Midbrain (tissue), 1 donor: ENCODE data around the gene ZSWIM8.
"Not testable (repeated sequence)": the region's sequence is repeated elsewhere in the genome, so short reads cannot be mapped to it uniquely, and the experiment has no call there.

ENCODE experiments used
- DNase-seq: peaks from one replicate; lab custom pipeline; 2025; lab: John Stamatoyannopoulos, UW

The ZSWIM8 gene

DNA sequence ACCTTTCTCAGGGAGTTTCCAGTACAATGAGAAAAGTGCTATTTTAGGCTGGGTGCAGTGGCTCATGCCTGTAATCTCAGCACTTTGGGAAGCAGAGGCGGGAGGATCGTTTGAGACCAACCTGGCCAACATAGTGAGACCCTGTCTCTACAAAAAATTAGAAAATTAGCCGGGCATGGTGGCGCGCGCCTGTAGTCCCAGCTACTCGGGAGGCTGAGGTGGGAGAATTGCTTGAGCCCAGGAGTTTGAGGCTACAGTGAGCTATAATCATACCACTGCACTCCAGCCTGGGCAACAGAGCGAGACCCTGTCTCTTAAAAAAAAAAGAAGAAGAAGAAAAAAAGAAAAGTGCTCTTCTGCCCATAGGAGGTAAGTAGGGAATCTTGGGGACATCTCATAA lies 10.6 kb downstream of the ZSWIM8 start:
- not testable (repeated sequence) for DNase-seq

DNA sequence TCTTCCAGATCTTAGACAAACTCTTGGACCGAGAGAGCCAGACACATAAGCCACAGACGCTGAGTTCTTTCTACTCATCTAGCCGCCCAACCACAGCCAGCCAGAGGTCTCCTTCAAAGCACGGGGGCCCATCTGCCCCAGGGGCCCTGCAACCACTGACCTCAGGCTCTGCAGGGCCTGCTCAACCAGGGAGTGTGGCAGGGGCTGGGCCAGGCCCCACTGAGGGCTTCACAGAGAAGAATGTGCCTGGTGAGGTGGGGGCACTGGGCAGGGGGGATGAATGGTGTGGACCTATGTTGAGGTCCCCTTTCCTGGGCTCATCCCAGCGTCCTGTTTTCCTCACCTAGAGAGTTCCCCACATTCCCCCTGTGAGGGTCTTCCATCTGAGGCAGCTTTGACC lies 11.4 kb downstream of the ZSWIM8 start:
- DNase-seq = no peak

DNA sequence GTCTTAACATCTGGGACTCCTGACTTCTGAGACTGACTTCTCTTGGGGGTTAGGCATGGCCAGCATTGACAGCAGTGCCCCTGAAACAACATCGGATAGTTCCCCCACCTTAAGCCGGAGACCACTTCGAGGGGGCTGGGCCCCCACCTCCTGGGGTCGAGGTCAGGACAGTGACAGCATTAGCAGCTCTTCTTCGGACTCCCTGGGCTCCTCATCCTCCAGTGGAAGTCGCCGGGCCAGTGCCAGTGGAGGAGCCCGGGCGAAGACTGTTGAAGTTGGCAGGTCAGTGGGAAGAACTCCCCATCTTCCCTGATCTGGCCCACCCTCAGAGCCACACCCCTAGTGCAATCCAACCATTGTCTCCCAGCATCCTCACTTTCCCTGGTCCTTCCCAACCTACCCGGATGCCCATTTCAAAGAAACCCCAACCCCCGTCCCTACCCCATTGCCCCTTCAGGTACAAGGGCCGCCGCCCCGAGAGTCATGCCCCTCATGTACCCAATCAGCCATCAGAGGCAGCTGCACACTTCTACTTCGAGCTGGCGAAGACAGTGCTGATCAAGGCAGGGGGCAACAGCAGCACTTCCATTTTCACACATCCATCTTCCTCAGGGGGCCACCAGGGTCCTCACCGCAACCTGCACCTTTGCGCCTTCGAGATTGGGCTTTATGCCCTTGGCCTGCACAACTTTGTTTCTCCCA lies 12.1 kb downstream of the ZSWIM8 start:
- no peak for DNase-seq

DNA sequence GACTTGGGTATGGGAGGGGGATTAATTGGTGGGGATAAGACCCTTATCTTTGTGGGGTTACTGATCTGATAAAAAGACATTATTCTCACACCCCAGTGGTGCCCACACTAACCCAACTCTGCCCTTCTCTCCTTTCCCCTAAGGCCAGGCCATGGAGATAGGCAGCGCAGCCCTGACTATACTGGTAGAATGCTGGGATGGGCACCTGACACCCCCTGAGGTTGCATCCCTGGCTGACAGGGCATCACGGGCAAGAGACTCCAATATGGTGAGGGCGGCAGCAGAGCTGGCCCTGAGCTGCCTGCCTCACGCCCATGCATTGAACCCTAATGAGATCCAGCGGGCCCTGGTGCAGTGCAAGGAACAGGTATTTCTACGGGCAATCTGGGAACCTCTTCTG lies 12.7 kb downstream of the ZSWIM8 start:
- no peak for DNase-seq

DNA sequence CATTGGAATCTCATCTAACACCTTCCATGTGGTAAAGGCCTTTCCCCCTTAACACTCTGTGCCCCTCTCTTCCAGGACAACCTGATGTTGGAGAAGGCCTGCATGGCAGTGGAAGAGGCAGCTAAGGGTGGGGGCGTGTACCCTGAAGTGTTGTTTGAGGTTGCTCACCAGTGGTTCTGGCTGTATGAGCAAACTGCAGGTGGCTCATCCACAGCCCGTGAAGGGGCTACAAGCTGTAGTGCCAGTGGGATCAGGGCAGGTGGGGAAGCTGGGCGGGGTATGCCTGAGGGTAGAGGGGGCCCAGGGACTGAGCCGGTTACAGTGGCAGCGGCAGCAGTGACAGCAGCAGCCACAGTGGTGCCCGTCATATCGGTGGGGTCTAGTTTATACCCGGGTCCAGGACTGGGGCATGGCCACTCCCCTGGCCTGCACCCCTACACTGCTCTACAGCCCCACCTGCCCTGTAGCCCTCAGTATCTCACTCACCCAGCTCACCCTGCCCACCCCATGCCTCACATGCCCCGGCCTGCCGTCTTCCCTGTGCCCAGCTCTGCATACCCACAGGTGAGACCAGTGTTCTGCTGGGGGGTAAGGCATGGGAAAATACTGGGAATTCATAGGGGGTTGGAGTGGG lies 13.6 kb downstream of the ZSWIM8 start:
- no peak for DNase-seq

GRCh38 chr10:73799899-73800559 lies 14.6 kb downstream of the ZSWIM8 start:
- DNase-seq = no peak

DNA sequence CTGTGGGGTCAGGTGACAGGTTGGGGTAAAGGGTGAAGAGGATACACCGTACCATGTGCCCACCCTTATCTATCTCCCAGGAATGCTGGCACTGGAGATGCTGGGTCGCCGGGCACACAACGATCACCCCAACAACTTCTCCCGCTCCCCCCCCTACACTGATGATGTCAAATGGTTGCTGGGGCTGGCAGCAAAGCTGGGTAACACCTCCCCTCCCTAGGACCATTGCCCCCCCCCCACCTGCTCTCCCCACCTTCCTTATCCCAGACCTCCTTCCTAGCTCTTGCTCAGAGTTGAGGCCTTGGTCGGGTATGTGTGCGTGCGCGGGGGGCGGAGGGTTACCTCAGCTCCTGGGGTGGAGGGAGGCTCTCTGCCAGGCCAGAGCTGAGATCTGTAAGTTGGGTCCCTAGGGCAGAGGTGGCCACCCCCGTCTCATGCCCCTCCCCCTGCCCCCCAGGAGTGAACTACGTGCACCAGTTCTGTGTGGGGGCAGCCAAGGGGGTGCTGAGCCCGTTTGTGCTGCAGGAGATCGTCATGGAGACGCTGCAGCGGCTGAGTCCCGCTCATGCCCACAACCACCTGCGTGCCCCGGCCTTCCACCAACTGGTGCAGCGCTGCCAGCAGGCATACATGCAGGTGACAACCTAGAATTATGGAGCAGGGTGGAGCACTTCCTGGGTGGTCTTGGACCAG lies 15.3 kb downstream of the ZSWIM8 start:
- DNase-seq = no peak

DNA sequence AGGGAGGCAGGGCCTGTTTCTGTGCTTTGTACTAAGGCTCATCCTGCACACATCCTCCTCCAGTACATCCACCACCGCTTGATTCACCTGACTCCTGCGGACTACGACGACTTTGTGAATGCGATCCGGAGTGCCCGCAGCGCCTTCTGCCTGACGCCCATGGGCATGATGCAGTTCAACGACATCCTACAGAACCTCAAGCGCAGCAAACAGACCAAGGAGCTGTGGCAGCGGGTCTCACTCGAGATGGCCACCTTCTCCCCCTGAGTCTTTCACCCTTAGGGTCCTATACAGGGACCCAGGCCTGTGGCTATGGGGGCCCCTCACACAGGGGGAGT lies 15.8 kb downstream of the ZSWIM8 start:
- DNase-seq = no peak

DNA sequence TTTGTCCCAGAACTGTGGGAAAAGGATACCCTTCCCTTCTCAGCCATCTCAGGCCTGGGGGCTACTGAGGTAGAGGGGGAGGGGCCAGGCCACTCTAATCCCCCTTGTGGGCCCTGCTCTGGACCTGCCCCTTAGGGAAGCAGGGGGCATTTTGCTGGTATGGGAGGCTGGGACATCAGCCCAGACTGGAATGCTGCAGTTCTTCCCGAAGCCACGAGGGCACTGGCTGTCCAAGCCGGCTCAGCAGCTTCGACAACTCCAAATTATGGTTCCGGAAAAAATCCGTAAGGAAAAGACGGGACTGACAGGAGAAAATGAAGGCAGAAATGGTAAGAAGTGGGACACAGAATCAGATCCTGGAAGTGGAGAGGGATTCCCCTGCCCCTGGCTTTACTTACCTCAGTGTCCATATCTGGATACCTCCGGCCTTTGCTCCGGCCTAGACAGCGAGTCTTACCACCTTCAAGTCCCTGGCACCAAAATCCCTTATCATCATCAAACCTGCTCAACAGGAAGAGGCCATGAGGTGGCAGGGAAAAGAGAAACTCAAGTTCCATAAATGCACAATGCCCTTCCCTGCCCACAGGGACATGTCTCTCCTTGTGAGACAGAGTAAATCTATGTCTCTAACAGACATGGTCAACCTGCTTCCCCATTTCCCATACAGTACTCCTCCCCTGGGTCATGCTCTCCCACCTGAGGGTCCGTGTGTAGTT lies 17.0 kb downstream of the ZSWIM8 start:
- no peak for DNase-seq

DNA sequence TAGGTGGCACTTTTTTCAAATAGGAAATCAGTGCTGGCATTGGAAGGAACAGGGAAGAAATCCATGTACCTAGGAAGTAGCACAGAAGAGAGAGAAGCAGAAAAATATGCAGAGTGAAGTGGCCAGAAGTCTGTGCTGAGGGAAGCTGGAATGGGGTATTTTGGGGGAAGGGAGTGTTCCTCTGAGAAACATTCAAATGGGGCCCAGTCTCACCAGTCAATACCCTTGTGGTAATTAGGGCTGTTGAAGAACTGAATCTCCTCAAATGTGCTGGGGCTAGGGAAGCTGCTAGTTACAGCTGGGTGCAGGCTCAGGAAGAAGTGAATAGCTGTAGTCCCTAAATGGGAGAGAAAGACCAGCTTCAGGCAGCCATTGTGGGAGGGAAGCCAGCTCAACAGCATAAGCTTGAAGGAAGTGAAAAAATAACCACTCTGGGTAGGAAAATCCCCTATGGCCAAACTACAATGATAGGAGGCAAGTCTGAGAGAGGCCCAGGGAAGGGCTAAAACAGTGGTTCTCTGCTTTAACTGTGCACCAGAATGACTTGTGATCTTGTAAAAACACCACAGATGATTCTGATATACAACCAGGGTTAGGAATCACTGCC lies 18.4 kb downstream of the ZSWIM8 start:
- DNase-seq = no peak

GRCh38 chr10:73806176-73806950 lies 21.0 kb downstream of the ZSWIM8 start:
- DNase-seq = no peak

GRCh38 chr10:73807471-73807870 lies 22.1 kb downstream of the ZSWIM8 start:
- no peak for DNase-seq

- no peak for DNase-seq
These were observed 22.8 kb downstream of the ZSWIM8 start for GRCh38 chr10:73808021-73808815.

GRCh38 chr10:73809061-73809818 lies 23.8 kb downstream of the ZSWIM8 start:
- no peak for DNase-seq

DNA sequence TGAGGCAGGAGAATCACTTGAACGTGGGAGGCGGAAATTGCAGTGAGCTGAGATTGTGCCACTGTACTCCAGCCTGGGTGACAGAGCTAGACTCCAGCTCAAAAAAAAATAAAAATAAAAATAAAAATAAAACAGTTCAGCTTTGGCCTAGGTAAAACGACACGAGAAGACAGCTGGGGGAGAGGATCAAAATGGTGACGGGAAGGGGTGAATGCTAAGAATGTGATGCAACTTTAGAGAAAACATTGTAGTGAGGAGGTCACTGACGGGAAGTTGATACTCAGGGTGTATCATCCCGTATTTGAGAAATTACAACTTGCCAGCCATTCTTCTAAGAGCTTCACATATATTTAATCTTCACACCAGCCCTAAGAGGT lies 24.9 kb downstream of the ZSWIM8 start:
- DNase-seq = no peak

DNA sequence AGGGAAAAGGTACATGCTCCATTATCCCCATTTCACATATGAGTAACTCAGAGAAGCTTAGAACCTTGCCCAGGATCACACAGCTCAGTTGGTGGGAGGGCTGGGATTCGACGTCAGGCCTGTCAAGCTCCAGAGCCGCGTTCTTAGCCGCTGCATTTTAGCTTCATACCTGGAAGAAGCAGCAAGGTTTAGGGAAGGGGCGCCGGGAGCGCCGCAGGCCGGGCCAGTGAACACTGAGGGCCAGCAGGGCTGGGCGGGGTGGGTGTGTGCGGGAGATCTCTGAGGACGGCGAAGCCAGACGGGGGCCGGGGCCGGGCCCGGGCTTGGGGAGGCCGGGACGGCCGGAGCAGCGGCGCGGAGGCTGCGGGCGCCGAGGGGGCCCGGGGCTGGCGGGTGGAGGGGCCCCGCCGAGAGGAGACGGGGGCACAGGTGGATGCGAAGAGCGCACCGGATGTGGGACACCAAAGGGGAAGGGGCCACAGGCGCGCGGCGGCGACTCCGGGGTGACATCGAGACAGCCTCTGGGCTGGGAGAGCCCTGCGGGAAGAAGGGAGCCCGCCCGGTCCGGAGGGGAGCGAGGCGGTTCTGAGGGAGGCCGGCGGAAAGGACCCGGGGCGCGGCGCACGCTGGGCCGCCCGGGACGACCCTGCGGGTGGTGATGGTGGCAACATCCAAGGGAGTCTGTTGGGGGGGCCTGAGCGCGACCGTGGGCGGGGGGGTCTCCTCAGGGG lies 25.5 kb downstream of the ZSWIM8 start:
- no peak for DNase-seq

GRCh38 chr10:73812657-73813056 lies 27.3 kb downstream of the ZSWIM8 start:
- no peak for DNase-seq

- DNase-seq = no peak
These were observed 27.9 kb downstream of the ZSWIM8 start for GRCh38 chr10:73813333-73813732.
